ENCODE measurements around the gene PDLIM5.

Gene PDLIM5

GRCh38 chr4:94578195-94578594, 126.5 kb downstream of the PDLIM5 start:
- no peak for DNase-seq
- Mint-ChIP-seq H3K27ac (no peak overlapping the region), H3K27me3 (ENCODE audit: low read depth, poor library complexity) (no peaks in the 10 kb centered on the region), H3K4me1 (peaks cover 58% of the 10 kb centered on the region), H3K36me3 (ENCODE audit: low read depth) (peaks cover 15% of the 10 kb centered on the region), H3K9me3 (no peaks in the 10 kb centered on the region), H3K4me3 (no peak overlapping the region)
- TF ChIP-seq CTCF (IDR thresholded peaks at IDR 0.05): no peak

- TF ChIP-seq CTCF (IDR thresholded peaks at IDR 0.05): no peak
- H3K36me3 Mint-ChIP-seq (ENCODE audit: low read depth): peaks cover 39% of the 10 kb centered on the region
- H3K27me3 Mint-ChIP-seq (ENCODE audit: low read depth, poor library complexity): no peaks in the 10 kb centered on the region
- no peak overlapping the region for H3K4me3 Mint-ChIP-seq
- peak overlapping the region; percentile 70 for H3K27ac Mint-ChIP-seq
- H3K9me3 Mint-ChIP-seq: no peaks in the 10 kb centered on the region
- no peak for DNase-seq
- peaks cover 25% of the 10 kb centered on the region for H3K4me1 Mint-ChIP-seq
Observed at GRCh38 chr4:94581766-94582165, 130.0 kb downstream of the PDLIM5 start.

- Mint-ChIP-seq H3K4me3 (no peak overlapping the region), H3K27ac (peak overlapping the region; percentile 10), H3K27me3 (ENCODE audit: low read depth, poor library complexity) (no peaks in the 10 kb centered on the region), H3K4me1 (peaks cover 18% of the 10 kb centered on the region), H3K9me3 (no peaks in the 10 kb centered on the region), H3K36me3 (ENCODE audit: low read depth) (peaks cover 46% of the 10 kb centered on the region)
- no peak for DNase-seq
- no peak for TF ChIP-seq CTCF (IDR thresholded peaks at IDR 0.05)
Observed at GRCh38 chr4:94582517-94582916, 130.8 kb downstream of the PDLIM5 start.

- TF ChIP-seq CTCF (IDR thresholded peaks at IDR 0.05): no peak
- H3K4me3 Mint-ChIP-seq: no peak overlapping the region
- DNase-seq: no peak
- no peaks in the 10 kb centered on the region for H3K9me3 Mint-ChIP-seq
- H3K27me3 Mint-ChIP-seq (ENCODE audit: low read depth, poor library complexity): no peaks in the 10 kb centered on the region
- no peak overlapping the region for H3K27ac Mint-ChIP-seq
- H3K4me1 Mint-ChIP-seq: peaks cover 16% of the 10 kb centered on the region
- peaks cover 62% of the 10 kb centered on the region for H3K36me3 Mint-ChIP-seq (ENCODE audit: low read depth)
Observed at GRCh38 chr4:94583914-94584641, 132.3 kb downstream of the PDLIM5 start.

GRCh38 chr4:94588896-94589693, 137.4 kb downstream of the PDLIM5 start:
- Mint-ChIP-seq H3K9me3 (peaks cover 5% of the 10 kb centered on the region), H3K27me3 (ENCODE audit: low read depth, poor library complexity) (no peaks in the 10 kb centered on the region), H3K27ac (no peak overlapping the region), H3K4me1 (peaks cover 4% of the 10 kb centered on the region), H3K4me3 (no peak overlapping the region), H3K36me3 (ENCODE audit: low read depth) (peaks cover 97% of the 10 kb centered on the region)
- DNase-seq: no peak
- no peak for TF ChIP-seq CTCF (IDR thresholded peaks at IDR 0.05)

All from nephron progenitor cell (in vitro differentiated cells).